Lower leg skin (tissue), 3 donors: ENCODE data around the gene RBM44.

Source experiments
- POLR2A ChIP-seq, 2 donors: fragments of 450-650 bp; IDR thresholded peaks; one replicate each; pipeline ENCODE4 v1.6.1; 2016 to 2017; ENCODE audit warnings: antibody characterized with exemption in 2 of 2, mild to moderate bottlenecking in 1 of 2, moderate library complexity in 1 of 2
- TF ChIP-seq, protein P1 (sequence below), 3 donors: fragments of 450-650 bp; IDR thresholded peaks; one replicate each; pipeline ENCODE4 v1.5.1; 2016; ENCODE audit warnings: antibody characterized with exemption in 3 of 3, mild to moderate bottlenecking in 3 of 3, moderate library complexity in 2 of 3

GRCh38 chr2:237869343-237870102 is 70.9 kb downstream of the RBM44 start:
- TF ChIP-seq, protein P1, sequence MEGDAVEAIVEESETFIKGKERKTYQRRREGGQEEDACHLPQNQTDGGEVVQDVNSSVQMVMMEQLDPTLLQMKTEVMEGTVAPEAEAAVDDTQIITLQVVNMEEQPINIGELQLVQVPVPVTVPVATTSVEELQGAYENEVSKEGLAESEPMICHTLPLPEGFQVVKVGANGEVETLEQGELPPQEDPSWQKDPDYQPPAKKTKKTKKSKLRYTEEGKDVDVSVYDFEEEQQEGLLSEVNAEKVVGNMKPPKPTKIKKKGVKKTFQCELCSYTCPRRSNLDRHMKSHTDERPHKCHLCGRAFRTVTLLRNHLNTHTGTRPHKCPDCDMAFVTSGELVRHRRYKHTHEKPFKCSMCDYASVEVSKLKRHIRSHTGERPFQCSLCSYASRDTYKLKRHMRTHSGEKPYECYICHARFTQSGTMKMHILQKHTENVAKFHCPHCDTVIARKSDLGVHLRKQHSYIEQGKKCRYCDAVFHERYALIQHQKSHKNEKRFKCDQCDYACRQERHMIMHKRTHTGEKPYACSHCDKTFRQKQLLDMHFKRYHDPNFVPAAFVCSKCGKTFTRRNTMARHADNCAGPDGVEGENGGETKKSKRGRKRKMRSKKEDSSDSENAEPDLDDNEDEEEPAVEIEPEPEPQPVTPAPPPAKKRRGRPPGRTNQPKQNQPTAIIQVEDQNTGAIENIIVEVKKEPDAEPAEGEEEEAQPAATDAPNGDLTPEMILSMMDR (IDR thresholded peaks at IDR 0.05), result no peak
- TF ChIP-seq POLR2A (IDR thresholded peaks at IDR 0.05), result no peak
